Measurements from ENCODE around the gene NEURL1B.
"Not testable (repeated sequence)": the region's sequence is repeated elsewhere in the genome, so short reads cannot be mapped to it uniquely, and the experiment has no call there.

The NEURL1B gene

DNA sequence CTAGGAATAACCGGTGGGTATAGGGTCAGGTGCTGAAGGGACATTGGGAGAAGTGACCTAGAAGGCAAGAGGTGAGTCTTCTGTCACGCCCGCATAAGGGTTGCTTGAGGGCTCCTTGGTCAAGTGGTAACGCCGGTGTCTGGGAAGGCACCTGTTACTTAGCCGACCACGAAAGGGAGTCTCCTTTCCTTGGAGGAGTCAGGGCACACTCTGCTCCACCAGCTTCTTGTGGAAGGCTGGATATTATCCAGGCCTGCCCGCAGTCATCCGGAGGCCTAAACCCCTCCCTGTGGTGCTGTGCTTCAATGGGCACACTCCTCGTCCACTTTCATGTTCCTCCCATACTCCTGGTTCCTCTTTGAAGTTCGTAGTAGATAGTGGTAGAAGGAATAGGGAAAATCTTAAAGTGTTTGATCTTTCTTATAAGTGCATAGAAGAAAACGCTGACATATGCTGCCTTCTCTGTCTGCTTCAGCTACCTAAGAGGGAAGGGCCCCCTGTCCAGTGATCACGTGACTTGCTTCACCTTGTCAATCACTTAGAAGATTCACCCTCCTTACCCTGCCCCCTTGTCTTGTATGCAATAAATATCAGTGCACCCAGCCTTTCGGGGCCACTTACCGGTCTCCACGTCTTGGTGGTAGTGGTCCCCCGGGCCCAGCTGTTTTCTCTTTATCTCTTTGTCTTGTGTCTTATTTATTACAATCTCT lies 16.6 kb downstream of the NEURL1B start:
- DNase-seq (ENCODE audit: low spot score), result not testable (repeated sequence)

DNA sequence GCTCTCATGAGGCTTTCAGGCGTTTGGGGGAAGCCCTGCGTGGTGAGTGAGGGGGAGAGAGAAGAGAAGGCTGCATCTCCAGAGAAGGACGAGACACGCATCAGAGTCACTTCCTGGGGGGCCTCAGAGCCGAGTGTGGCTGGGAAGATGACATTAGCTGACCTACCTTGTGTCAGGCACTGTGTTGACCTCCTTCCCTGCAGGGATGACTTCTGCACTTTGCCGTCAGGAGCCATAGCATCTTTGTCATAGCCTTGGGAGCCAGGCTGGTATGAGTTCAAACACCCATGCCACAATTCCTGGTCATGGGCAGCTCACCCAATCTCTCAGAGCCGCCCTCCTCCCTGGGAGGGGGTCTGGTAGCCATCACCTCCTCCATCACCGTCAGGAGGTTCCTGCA lies 17.3 kb downstream of the NEURL1B start:
- DNase-seq (ENCODE audit: low spot score), result no peak

DNA sequence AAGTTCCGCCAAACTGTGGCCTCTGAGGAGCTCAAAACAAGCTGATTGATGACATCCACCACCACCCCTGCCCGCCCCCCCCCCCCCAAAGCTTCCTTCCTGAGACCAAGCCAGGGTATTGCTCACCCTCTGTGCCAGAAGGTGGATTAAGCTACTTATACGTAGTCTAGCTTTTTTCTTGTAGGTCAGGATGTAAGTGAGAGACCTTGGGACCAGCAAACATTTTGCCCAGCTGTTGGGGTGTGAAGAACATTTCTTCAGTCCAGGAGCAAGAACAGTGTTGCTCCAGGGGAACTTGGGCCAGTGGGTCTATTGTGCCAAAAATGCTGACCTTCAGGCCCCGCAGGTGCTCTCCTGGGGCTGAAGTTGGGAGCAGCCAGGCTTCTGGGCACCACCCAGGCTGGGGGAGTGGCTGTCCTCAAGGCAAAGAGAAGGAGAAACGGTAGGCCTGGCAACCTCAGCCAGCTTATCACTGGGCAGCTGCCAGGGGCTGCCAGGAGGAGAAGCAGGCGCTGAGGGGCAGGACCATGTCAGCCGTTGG lies 18.0 kb downstream of the NEURL1B start:
- DNase-seq (ENCODE audit: low spot score), result peak; percentile 43

DNA sequence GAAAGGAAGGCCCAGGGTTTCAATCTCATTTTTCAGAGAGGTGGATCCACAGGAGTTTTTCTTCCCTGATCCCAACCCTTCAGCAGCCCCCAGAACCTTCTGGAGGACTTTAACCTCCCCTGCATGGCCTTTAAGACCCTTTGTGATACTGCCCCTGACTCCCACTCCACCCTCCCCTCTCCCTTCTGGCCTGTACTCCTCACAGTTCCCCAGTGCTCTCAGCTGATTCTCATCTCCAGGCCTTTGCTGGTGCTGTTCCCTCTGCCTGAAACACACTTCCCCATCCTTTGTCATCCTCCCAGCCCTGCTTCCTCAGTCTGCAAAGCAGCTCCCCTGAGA lies 18.5 kb downstream of the NEURL1B start:
- DNase-seq (ENCODE audit: low spot score), result no peak

DNA sequence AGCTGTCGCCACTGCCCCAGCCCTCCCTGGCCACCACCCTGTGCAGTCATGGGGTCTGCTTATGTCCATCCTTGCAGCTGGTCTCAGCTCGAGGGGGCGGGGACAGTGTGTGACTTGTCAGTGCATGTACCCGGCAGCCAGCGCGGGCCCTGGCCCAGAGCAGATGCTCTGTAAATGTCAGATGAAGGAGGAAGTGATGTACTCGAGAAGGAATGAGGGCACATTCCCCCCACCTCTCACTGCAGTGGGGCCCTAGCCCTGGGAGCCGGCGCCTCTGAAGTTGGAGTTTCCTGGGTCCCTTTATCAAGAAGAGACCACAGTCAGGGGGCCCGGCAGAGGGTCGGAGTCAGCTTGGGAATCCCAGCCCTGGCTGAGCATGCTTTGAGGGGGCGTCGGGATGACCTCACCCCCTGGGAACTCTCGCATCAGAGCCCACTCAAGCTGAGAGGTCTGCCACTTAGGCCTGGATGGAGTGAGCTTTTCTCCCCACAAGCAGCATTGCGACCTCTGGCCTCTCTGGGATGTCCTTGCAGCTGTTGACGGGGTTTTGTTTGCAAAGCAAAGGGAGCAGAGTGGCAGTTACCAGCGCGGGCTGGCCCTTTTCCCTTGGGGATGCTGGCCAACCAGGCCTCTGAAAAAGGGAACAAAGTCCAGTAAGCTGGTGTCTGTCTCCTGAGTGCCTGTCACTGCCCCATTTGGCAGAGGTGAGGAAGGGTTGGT lies 19.0 kb downstream of the NEURL1B start:
- no peak for DNase-seq (ENCODE audit: low spot score)

DNA sequence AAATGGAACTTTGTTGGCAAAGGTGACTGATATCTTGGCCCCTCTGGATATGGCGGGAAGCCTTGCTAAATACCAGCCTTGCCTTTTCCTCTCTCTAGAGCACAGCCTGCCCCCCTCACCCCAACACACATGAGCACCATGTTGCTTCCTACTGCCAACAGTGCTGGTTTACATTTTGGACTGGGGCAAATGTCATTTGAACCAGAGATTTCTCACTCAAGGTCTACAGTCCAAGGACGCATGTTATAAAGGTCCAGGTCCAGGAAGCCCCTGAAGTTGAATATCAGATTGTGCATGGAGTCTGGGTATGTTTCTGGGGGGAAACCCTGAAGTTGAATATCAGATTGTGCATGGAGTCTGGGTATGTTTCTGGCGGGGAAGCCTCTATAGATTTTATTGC lies 19.9 kb downstream of the NEURL1B start:
- no peak for DNase-seq (ENCODE audit: low spot score)

DNA sequence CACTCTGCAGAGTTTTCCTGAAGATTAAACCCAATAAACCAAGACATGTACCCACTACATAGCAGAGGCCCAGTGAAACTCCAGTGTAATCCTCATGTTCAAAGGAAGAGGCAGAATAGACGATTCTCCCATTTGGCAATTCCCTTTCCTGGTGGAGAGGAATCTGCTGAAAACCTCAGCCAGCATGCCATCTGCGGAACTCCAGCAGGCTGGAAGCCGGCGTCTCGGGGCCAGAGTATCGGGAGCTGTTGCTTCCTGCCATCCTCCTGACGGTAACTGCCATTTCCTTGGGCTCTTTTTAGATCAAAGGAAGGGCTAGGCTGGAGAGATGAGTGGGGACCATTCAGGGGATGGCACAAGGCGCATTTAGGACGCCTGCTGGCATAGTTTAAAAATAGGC lies 20.5 kb downstream of the NEURL1B start:
- no peak for DNase-seq (ENCODE audit: low spot score)

DNA sequence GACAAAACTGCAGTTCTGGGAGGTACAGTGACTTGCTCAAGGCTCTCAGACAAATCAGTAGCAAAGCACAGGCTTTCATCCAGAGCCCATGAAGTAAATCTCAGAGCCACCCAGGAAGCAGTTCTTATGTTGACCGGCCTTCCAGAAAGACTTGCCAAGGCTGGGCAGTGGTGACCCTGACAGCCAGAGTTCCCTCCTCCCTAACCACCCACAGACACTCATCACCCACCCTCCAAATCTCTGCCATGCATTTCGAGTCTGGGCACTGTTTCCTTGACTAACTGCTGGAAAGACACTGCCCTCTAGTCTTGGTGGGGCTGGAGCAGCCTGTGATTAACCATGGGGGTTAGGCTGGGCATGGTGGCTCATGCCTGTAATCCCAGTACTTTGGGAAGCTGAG lies 21.5 kb downstream of the NEURL1B start:
- DNase-seq (ENCODE audit: low spot score), result no peak

DNA sequence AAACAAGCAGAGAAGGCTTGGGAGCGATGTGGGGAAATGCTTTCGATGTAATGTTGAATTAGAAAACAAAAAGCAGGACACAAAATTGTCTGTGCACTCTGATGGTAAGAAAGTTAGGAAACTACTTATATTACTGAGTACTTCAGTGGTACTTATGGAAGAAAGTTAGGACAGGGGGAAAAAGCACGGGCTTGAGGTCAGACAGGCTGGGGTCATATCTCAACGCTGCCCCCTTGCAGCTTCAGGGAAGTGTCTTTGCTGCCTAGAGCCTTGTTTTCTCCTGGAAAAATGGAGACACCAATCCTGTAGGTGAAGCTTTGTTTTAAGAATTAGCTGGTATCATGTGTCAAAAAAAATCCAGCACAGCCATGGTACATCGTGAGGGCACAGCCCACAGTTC lies 23.0 kb downstream of the NEURL1B start:
- DNase-seq (ENCODE audit: low spot score), result no peak

DNA sequence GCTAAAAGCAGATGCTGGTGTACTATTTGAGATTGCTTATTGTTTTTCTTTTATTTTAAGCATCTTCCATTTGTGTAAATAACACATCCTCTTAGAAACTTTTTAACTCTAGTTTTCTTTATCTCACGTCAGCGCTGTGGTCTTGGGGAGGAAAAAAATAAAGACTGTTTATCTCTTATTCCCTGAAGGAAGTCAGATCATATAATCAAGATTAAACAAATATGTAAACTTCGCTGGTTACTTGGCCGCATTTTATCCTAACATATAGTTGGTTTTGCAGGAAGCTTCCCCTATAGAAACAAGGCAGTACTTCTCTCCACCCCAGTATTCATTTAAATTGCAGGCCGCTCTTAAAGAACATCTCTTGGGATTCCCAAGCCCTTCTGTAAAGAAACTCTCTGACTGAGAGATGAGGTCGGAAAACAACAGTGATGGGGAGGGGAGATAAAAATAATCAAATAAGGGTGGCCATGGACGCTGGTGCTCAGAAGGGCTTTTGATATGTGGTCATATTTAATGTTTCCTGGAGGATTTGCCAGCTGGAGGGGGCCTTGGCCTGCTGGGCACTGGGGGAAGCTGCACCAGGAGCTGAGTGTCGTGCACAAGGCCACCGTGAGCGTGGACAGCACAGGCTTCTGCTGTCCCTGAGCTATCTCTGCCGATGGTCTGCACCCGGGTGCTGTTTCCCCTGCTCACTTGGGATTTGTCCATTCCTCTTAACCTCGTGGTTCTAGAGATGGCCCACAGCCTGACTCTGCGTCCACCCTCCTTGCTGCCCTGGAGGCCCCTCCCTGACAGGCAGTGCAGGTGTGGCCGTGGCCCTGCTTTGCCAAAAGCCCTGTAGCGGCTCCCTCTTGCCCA lies 23.8 kb downstream of the NEURL1B start:
- DNase-seq (ENCODE audit: low spot score), result no peak

DNA sequence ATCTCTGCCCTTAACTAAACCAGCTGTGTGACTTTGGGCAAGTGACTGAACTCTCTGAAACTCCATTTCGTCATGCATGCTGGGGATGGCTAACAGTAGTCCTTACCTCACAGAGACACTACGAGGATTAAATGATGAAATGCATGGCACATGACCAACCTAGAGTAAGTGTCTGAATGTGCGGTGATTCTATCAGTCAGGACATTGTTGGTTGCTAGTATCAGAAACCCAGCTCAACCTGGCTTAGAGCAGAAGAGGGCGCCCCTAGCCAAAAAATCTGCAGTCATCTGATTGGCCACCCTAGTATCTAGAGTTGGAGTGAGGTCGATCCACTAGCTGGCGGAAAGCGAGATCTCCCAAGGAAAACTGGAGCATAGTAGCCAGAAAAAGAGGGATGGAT lies 25.2 kb downstream of the NEURL1B start:
- no peak for DNase-seq (ENCODE audit: low spot score)

DNA sequence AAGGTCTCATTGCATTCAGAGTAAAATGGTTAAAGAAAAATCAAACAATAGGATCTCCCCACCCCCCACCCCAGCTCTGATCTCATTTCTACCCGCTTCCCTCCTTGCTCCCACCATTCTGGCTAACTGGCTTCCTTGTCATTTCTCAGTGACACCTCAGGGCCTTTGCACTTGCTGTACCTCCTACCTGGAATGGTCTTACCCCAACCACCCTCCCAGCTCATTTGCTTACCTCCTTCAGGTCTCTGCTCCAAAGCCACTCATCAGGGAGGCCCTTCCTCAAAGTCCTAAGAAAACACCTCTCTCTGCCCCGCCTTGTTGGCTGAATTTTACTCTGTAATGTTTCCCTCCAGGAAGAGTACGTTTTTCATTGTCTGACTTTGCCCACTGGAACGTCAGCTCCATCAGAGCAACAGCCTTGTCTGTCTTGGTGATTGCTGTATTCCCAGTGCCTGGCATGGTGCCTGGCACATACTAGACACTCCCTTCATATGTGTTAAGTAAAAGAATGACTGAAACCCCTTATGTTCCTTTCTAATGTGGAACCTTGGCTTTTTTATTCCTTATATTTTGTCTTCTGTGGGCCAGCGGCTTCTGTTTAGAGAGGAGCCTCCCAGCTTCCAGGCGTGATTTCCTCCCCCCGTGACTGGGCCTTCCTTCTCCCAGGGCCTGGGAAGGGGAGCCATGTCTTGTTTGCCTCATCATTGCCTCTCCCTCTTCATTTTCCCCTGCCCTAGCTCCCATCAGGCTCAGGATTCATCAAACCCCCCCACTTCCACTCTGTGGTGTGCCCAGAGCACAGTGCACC lies 26.9 kb downstream of the NEURL1B start:
- no peak for DNase-seq (ENCODE audit: low spot score)

DNA sequence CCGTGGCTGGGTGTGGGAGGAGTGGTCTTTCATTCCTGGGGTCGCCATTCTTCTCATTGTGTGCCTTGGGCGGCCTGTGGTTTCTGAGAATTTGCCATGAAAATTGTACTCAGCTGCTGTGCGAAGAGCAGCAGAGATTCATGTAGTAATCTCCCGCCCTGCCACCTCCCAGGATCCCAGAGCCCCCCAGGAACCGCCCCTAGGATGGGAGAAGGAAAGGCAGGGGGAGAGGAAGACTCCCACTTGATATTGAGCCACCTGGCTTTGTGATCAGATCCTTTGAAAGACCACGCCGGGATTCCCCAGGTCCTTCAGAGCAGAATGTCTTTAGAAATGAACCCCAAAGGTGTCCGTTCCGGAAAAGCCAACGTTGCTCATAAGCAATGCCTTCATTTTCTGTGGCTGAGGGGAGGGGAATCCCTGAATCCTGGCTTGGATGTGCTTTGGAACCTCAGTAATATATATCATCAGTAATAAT lies 27.6 kb downstream of the NEURL1B start:
- no peak for DNase-seq (ENCODE audit: low spot score)

DNA sequence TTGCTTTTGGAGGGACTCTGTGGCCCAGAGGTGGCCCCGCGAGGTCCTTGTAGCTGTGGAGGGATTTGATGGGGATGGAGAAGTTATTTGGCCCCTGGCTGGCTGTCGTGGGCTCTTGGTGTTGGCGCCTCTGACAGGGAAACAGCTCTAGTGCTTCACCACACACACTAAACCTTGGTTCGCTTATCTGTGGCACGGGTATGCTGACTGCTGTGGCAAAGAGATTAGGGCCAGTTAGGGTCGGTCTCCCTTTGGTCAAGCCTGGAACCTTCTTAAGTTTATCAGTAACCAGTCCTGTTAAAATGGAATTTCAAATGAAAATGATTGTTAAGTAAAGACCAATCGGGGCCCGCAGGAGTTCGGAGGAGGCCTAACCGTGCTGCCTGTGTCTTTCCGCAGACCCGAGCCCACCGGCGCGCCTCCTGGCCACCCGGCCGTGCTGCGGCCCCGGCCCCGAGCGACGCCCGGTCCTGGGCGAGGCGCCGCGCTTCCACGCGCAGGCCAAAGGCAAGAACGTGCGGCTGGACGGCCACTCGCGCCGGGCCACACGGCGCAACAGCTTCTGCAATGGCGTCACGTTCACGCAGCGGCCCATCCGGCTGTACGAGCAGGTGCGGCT lies 28.4 kb downstream of the NEURL1B start:
- peak; percentile 18 for DNase-seq (ENCODE audit: low spot score)

DNA sequence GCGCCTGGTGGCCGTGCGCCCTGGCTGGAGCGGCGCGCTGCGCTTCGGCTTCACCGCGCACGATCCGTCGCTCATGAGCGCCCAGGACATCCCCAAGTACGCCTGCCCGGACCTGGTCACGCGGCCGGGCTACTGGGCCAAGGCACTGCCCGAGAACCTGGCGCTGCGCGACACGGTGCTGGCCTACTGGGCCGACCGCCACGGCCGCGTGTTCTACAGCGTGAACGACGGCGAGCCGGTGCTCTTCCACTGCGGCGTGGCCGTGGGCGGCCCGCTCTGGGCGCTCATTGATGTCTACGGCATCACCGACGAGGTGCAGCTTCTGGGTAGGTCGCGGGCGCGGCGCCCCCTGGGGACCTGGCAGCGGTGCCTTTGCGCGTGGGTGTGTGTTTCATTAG lies 28.9 kb downstream of the NEURL1B start:
- DNase-seq (ENCODE audit: low spot score), result no peak

DNA sequence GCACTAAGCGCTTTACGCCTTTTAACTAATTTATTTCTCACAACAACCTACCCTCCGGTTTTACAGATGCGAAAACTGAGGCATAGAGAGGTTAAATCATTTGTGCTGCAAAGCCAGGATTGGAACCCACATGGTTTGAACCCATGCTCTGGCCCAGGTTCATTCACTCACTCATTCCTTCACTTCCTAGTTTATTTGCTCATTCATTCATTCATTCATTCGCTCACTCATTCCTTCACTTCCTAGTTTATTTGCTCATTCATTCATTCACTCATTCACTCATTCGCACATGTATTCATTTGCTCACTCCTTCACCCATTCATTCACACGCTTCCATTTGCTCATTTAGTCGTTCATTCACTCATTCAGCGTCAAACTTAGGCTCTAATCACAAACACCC lies 29.4 kb downstream of the NEURL1B start:
- DNase-seq (ENCODE audit: low spot score), result no peak

DNA sequence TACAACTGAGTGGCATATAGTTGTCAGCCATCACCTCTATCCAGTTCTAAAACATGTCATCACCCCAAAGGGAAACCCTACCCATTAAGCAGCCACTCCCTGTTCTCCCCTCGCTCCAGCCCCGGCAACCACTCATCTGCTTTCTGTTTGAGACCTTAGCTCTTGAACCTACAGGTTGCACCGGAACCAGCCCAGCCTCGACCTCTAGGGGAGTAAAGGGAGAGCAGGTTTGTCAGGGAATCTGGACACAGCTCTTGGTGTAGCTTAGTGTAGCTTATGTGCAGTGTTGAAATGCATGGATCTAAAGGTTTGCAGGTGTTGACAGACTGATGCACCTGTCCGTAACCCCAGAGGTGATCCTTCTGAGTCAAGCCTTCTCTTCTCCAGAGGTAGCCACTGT lies 30.0 kb downstream of the NEURL1B start:
- DNase-seq (ENCODE audit: low spot score), result no peak

DNA sequence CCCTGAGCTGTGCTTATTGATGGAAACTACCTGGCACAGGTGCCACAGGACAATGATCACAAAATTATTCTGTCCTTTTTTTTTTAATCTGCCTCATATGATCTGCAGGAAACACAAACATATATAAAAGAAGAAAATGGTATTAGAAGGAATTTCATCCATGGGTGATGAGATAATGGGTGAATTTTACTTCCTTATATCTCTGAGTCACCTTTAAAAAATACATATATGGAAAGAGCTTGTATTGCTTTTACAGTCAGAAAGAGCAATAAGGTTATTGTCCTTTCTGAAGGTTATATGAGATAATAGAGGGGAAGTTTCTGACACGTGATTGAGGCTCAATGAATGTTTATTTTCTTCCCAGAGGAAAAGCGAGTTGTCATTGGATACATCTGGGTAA lies 31.6 kb downstream of the NEURL1B start:
- DNase-seq (ENCODE audit: low spot score), result no peak

DNA sequence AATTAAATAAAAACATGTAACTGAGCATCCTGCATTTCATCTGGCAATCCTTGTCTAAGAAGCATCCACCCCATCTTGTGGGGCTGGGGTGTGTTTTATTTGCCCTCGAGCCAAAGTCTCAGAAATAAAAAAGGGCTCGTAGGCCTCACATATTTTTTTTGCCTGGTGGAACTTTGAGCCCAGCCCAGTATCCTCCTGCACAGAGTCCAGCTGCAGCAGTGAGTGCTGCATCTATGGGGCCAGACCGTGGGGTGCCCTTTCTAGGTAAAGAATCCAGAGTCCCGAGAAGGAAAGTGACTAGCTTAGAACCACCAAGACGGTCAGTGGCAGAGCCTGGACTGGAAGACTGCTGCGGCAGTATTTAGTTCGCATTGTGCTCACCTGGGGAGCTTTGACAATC lies 33.1 kb downstream of the NEURL1B start:
- DNase-seq (ENCODE audit: low spot score), result no peak

DNA sequence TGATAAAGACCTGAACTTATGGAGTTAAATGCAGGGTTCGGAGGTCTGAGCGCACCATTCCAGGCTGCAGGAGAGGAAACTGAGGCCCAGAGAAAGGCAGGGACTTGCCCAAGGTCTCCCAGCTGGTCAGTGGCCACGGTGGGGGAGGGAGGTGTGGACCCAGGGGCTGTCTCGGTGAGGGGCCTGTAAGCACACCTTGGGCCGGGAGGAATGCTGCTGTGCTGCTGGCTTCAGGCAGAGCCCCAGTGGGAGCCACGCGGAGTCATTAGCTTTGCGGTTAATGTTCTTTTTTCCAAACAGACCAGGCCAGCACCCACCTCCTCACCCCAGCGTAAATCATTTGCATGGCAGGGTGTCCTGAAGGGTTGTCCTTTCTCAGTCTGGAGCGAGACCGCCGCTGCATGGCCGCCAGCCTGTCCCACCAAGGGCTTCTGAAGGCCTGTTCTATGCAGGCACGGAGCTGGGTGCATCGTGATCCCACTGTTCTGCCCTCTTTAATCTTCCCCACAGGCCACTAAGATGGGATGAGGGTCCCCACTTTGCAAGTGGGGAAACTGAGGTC lies 35.9 kb downstream of the NEURL1B start:
- DNase-seq (ENCODE audit: low spot score), result no peak

DNA sequence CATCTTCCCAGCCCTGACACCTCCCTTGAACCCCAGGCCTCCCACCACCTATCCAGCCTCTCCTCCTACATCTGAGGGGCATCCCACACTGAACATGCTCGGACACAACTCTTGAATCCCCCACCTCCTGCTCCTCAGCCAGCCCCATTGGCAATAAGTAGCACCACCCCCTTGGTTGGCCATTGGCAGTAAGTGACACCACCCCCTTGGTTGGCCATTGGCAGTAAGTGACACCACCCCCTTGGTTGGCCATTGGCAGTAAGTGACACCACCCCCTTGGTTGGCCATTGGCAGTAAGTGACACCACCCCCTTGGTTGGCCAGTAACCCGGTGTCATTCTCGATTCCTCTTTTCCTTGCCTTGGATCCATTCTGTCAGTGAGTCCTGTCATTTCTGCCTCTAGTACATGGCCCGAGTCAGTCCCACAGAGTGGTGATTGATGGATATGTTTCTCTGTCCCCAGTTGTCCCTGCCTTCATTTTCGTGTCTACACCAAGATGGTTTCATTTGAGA lies 37.4 kb downstream of the NEURL1B start:
- DNase-seq (ENCODE audit: low spot score), result not testable (repeated sequence)

Data from hematopoietic multipotent progenitor cell treated with erythropoietin and hydrocortisone succinate and interleukin-3 and kit ligand, for 15 days (in vitro differentiated cells).